Measurements from ENCODE around the gene TTC28.

TTC28 gene

GRCh38 chr22:28406246-28406645 lies 273.4 kb downstream of the TTC28 start:
- no peak overlapping the region for H3K4me2 ChIP-seq
- H3K36me3 ChIP-seq = no peaks in the 10 kb centered on the region
- H3K27ac ChIP-seq = no peak overlapping the region
- H3K27me3 ChIP-seq = no peaks in the 10 kb centered on the region
- no peak for TF ChIP-seq Cebpa-rat (IDR thresholded peaks at IDR 0.05)
- no peak overlapping the region for H3K9ac ChIP-seq
- no peaks in the 10 kb centered on the region for H4K20me1 ChIP-seq
- no peaks in the 10 kb centered on the region for H3K4me1 ChIP-seq
- no peak overlapping the region for H3K4me3 ChIP-seq
- H3K9me3 ChIP-seq = no peaks in the 10 kb centered on the region

DNA sequence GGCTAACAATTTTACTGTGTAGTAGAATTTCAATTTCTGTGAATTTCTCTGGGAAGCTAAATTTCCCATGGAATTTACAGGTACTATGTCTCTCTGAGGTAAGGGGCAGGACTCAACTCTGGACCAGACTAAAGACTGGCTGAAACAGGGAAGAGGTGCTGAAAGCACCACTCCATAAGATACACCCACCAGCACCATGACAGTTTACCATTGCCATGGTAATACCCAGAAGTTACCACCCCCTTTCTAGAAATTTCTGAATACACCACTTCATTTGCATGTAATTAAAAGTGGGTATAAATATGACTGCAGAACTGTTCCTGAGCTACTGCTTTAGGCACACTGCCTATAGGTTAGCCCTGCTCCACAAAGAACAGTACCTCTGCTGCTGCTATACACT lies 274.1 kb downstream of the TTC28 start:
- H3K4me2 ChIP-seq = no peak overlapping the region
- H3K4me1 ChIP-seq = no peaks in the 10 kb centered on the region
- TF ChIP-seq Cebpa-rat (IDR thresholded peaks at IDR 0.05) = no peak
- no peaks in the 10 kb centered on the region for H3K36me3 ChIP-seq
- H3K9me3 ChIP-seq = no peaks in the 10 kb centered on the region
- no peak overlapping the region for H3K27ac ChIP-seq
- H3K9ac ChIP-seq = no peak overlapping the region
- no peaks in the 10 kb centered on the region for H3K27me3 ChIP-seq
- no peak overlapping the region for H3K4me3 ChIP-seq
- no peaks in the 10 kb centered on the region for H4K20me1 ChIP-seq

- Histone ChIP-seq H3K4me2 (no peak overlapping the region), H3K27me3 (no peaks in the 10 kb centered on the region), H4K20me1 (no peaks in the 10 kb centered on the region), H3K4me1 (no peaks in the 10 kb centered on the region), H3K36me3 (no peaks in the 10 kb centered on the region), H3K9ac (no peak overlapping the region), H3K4me3 (no peak overlapping the region), H3K27ac (no peak overlapping the region), H3K9me3 (no peaks in the 10 kb centered on the region)
- no peak for TF ChIP-seq Cebpa-rat (IDR thresholded peaks at IDR 0.05)
These were observed 277.1 kb downstream of the TTC28 start for GRCh38 chr22:28402539-28402938.

GRCh38 chr22:28402060-28402459 lies 277.6 kb downstream of the TTC28 start:
- no peaks in the 10 kb centered on the region for H3K27me3 ChIP-seq
- TF ChIP-seq Cebpa-rat (IDR thresholded peaks at IDR 0.05) = no peak
- H4K20me1 ChIP-seq = no peaks in the 10 kb centered on the region
- no peaks in the 10 kb centered on the region for H3K4me1 ChIP-seq
- no peak overlapping the region for H3K9ac ChIP-seq
- no peaks in the 10 kb centered on the region for H3K9me3 ChIP-seq
- no peak overlapping the region for H3K27ac ChIP-seq
- no peak overlapping the region for H3K4me3 ChIP-seq
- no peak overlapping the region for H3K4me2 ChIP-seq
- H3K36me3 ChIP-seq = no peaks in the 10 kb centered on the region

DNA sequence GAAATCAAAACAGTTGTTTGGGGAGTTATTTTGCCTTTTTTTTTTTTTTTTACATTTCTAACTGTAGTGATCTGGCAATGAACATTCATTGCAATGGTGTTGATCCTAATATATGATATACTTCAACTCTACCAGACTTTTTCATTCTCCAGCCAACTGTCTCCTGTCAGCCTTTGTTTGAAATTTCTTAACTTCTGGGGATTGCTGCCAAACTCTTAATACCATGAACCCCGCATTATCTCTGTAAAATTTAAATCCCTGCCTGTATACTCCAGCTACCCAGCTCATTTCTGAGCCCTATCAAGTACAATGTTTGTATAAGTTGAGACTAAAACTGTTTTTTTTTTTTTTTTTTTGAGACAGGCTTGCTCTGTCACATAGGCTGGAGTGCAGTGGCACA lies 280.7 kb downstream of the TTC28 start:
- no peaks in the 10 kb centered on the region for H3K9me3 ChIP-seq
- no peaks in the 10 kb centered on the region for H3K4me1 ChIP-seq
- no peak overlapping the region for H3K4me2 ChIP-seq
- H3K27ac ChIP-seq = no peak overlapping the region
- H3K9ac ChIP-seq = no peak overlapping the region
- no peak overlapping the region for H3K4me3 ChIP-seq
- H4K20me1 ChIP-seq = no peaks in the 10 kb centered on the region
- H3K36me3 ChIP-seq = no peaks in the 10 kb centered on the region
- TF ChIP-seq Cebpa-rat (IDR thresholded peaks at IDR 0.05) = no peak
- no peaks in the 10 kb centered on the region for H3K27me3 ChIP-seq

- H3K27ac ChIP-seq = no peak overlapping the region
- H3K4me2 ChIP-seq = no peak overlapping the region
- no peaks in the 10 kb centered on the region for H3K4me1 ChIP-seq
- H4K20me1 ChIP-seq = no peaks in the 10 kb centered on the region
- no peaks in the 10 kb centered on the region for H3K27me3 ChIP-seq
- TF ChIP-seq Cebpa-rat (IDR thresholded peaks at IDR 0.05) = no peak
- H3K36me3 ChIP-seq = no peaks in the 10 kb centered on the region
- no peaks in the 10 kb centered on the region for H3K9me3 ChIP-seq
- H3K9ac ChIP-seq = no peak overlapping the region
- H3K4me3 ChIP-seq = no peak overlapping the region
These were observed 281.3 kb downstream of the TTC28 start for GRCh38 chr22:28398355-28398754.

GRCh38 chr22:28397306-28397705 lies 282.3 kb downstream of the TTC28 start:
- no peak overlapping the region for H3K4me3 ChIP-seq
- H4K20me1 ChIP-seq = no peaks in the 10 kb centered on the region
- no peaks in the 10 kb centered on the region for H3K36me3 ChIP-seq
- no peak overlapping the region for H3K4me2 ChIP-seq
- no peak for TF ChIP-seq Cebpa-rat (IDR thresholded peaks at IDR 0.05)
- no peaks in the 10 kb centered on the region; the same call in 1 of the 2 replicates for H3K9me3 ChIP-seq
- no peaks in the 10 kb centered on the region for H3K27me3 ChIP-seq
- no peaks in the 10 kb centered on the region for H3K4me1 ChIP-seq
- no peak overlapping the region for H3K9ac ChIP-seq
- H3K27ac ChIP-seq = no peak overlapping the region

DNA sequence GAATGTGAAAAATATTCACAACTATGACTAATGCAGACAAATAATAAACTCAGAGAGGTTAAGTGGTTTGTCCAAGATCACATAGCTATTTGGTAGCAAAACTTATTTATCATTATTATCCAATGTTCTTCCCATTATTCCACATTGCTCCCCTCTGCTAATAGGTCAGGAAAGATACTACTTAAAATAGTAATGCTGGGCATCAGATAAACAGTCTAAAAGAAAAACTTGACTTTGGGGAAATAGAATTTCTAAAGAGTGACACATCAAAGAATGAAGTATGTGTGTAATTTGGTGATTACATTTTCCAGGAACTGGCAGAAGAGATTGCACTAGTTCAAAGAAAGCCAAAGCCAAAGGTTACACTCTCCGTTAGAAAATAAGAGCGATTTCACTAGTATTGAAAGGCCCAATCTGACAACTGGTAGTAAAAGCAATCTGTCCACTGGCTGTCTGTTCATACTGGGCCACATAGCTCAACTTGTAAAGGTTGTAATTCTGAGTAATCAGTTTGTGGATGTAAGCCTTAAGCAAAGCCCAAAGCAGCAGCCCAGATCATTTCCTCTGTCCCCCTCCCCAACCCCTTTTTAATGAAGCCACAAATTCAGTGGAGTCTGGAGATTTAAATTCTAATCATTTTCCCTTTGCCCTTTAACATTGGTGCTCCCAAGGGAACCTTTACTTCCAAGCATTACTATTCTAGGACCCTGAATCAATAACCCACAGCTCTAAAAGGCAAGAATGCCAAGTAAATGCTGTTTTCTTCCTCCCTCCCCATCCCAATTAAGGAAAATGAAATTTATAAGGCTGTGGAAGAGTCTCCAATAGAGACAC lies 283.5 kb downstream of the TTC28 start:
- H3K4me1 ChIP-seq = no peaks in the 10 kb centered on the region
- no peak overlapping the region for H3K27ac ChIP-seq
- H3K9me3 ChIP-seq = no peaks in the 10 kb centered on the region; the same call in 1 of the 2 replicates
- H4K20me1 ChIP-seq = no peaks in the 10 kb centered on the region
- H3K9ac ChIP-seq = no peak overlapping the region
- no peaks in the 10 kb centered on the region for H3K36me3 ChIP-seq
- H3K4me2 ChIP-seq = no peak overlapping the region
- H3K4me3 ChIP-seq = no peak overlapping the region
- H3K27me3 ChIP-seq = no peaks in the 10 kb centered on the region
- TF ChIP-seq Cebpa-rat (IDR thresholded peaks at IDR 0.05) = no peak

GRCh38 chr22:28395520-28395919 lies 284.1 kb downstream of the TTC28 start:
- Histone ChIP-seq H3K4me1 (no peaks in the 10 kb centered on the region), H4K20me1 (no peaks in the 10 kb centered on the region), H3K27ac (no peak overlapping the region), H3K9me3 (no peaks in the 10 kb centered on the region; the same call in 1 of the 2 replicates), H3K9ac (no peak overlapping the region), H3K27me3 (no peaks in the 10 kb centered on the region), H3K4me3 (no peak overlapping the region), H3K36me3 (no peaks in the 10 kb centered on the region), H3K4me2 (no peak overlapping the region)
- TF ChIP-seq Cebpa-rat (IDR thresholded peaks at IDR 0.05) = no peak

- H4K20me1 ChIP-seq = no peaks in the 10 kb centered on the region
- no peak for TF ChIP-seq Cebpa-rat (IDR thresholded peaks at IDR 0.05)
These were observed 285.0 kb downstream of the TTC28 start for GRCh38 chr22:28394513-28395110.

More at GRCh38 chr22:28394513-28395110, 285.0 kb downstream of the TTC28 start:
- H3K27me3 ChIP-seq = no peaks in the 10 kb centered on the region
- no peaks in the 10 kb centered on the region for H3K4me1 ChIP-seq
- H3K9ac ChIP-seq = no peak overlapping the region
- no peaks in the 10 kb centered on the region; the same call in 1 of the 2 replicates for H3K9me3 ChIP-seq
- H3K27ac ChIP-seq = no peak overlapping the region
- H3K36me3 ChIP-seq = no peaks in the 10 kb centered on the region
- no peak overlapping the region for H3K4me2 ChIP-seq
- no peak overlapping the region for H3K4me3 ChIP-seq

Measured in BLaER1 (cell line).